T-helper 1 cell (primary cell): ENCODE data around the gene PLPP7.
"Not testable (repeated sequence)": the region's sequence is repeated elsewhere in the genome, so short reads cannot be mapped to it uniquely, and the experiment has no call there.

Experiments used
- DNase-seq, 5 donors: peaks; one replicate each; pipeline ENCODE4 v3.0.0-alpha.2; 2012 to 2020

PLPP7 gene

GRCh38 chr9:131304676-131305355 lies 15.3 kb downstream of the PLPP7 start:
- no peak for DNase-seq

GRCh38 chr9:131306397-131307004 lies 17.0 kb downstream of the PLPP7 start:
- DNase-seq, result no peak

- DNase-seq, result no peak
These were observed 18.5 kb downstream of the PLPP7 start for GRCh38 chr9:131307974-131308373.

GRCh38 chr9:131308452-131308851 lies 18.9 kb downstream of the PLPP7 start:
- DNase-seq, result no peak

- DNase-seq, result no peak
These were observed 19.5 kb downstream of the PLPP7 start for GRCh38 chr9:131308906-131309529.

GRCh38 chr9:131309530-131310276 lies 20.2 kb downstream of the PLPP7 start:
- no peak for DNase-seq

GRCh38 chr9:131310833-131311554 lies 21.5 kb downstream of the PLPP7 start:
- peak; percentile 26 to 77 (median 43) for DNase-seq

GRCh38 chr9:131312246-131312645 lies 22.7 kb downstream of the PLPP7 start:
- DNase-seq, result no peak

- no peak for DNase-seq
These were observed 23.6 kb downstream of the PLPP7 start for GRCh38 chr9:131312822-131313770.

GRCh38 chr9:131318231-131319085 lies 28.9 kb downstream of the PLPP7 start:
- no peak for DNase-seq

GRCh38 chr9:131319486-131319885 lies 30.0 kb downstream of the PLPP7 start:
- no peak for DNase-seq

- DNase-seq, result no peak
These were observed 30.6 kb downstream of the PLPP7 start for GRCh38 chr9:131320031-131320685.

- no peak for DNase-seq
These were observed 34.1 kb downstream of the PLPP7 start for GRCh38 chr9:131323629-131324028.

- no peak for DNase-seq
These were observed 35.5 kb downstream of the PLPP7 start for GRCh38 chr9:131324736-131325679.

- DNase-seq, result no peak
These were observed 39.7 kb downstream of the PLPP7 start for GRCh38 chr9:131329241-131329641.

- no peak for DNase-seq
These were observed 41.5 kb downstream of the PLPP7 start for GRCh38 chr9:131330814-131331600.

- not testable (repeated sequence) for DNase-seq
These were observed 42.5 kb downstream of the PLPP7 start for GRCh38 chr9:131331996-131332395.
